CD4-positive, alpha-beta T cell treated with Interleukin-15 for 1 hour (primary cell): ENCODE measurements around the gene NTM.

ENCODE experiments used
- DNase-seq: peaks from one replicate; pipeline ENCODE4 v3.0.0-alpha.2; 2020

NTM gene

DNA sequence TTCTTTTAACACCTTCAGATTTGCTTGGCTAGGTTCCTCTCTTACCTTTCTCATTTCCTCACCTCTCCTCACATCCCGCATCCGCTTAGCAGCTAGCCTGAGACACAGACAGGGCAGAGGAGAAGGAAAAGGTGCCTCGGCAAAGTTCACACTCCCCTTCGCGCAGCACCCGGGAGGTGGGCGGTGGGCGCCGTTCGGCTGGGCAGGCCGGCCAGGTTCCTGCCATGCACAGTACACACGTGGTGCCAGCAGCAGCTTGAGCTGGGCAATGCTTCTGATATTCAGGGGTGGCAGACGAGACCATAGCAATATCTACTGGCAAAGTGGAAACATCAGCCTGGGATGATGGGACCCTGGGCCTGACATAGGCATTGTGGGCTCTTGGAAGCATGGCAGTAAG is 3.3 kb downstream of the NTM start:
- no peak for DNase-seq

DNA sequence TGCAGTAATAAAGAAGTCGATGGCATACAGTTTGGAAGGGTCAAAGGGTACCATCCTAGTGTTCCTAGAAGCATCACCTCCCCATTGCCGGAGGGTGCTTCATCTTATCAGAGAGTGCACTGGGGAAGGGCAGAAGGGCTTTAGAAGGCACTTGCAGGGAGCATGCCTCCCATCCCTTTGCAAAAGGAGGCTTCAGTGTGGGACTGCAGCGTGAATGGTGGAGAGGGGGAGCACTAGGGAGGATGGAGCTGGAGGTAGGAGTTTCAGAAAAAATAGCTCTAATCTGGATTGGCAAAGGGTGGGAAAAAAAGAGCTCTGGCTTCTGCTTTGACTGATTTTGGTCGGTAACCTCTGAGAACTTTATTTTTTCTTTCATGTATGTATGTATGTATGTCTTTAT is 5.0 kb downstream of the NTM start:
- DNase-seq, result no peak

DNA sequence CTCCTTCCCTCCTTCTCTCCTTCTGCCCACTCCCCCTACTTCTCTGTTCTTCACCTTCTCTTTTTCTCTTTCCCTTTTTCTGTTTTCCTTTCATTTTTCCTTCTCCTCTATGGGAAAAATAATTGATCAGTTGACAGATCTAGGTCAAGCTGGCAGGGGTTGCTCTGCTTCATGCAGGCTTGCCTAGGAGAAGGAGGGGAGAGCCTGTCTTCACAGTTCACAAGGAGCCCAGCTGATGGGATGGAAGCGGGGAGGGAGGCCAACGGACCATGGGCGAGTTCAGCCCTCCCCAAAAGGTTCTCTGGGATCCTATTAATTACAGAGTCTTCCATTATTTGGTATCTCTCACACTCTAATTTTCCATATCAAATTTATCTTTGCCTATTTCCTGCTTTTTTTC is 5.5 kb downstream of the NTM start:
- no peak for DNase-seq

DNA sequence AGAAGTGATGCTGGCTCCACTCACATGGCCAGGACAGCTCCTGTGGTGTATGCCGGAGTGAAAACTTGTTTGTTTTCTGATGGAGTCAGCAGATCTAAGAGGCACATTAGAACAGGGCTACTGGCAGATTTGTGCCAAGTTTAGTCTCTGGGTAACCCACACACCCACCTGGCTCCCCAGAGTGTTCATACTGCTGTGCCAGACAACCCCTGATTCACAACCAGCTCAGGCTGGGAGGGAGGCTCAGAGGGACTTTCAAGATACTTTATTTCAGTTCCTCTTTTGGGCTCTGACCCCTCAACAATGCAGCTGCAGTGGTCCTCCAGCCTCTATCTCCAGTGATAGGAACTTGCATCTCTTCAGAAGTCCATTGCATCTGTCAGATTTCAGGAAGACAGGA is 8.5 kb downstream of the NTM start:
- no peak for DNase-seq

DNA sequence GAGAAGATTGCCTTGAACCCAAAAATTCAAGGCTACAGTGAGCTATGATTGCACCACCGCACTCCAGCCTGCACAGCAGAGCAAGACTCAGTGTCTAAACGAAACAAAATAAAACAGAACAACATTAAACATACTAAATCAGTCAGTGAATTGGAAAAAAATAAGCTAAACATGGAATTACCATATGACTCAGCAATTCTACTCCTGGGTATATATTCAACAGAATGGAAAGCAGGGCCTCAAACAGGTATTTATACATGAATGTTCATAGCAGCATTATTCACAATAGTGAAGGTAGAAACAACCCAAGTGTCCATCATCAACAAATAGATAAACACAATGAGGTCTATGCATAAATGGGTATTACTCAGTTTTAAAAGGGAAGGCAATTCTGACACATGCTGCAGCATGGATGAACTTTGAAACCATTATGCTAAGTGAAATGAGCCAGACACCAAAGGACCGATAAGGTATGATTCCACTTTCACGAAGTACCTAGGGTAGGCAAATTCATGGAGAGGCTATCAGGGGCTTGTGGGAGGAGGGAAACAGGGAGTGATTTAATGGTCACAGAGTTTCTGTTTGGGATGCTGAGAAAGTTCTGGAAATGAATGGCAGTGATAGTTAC is 15.5 kb downstream of the NTM start:
- DNase-seq, result no peak

DNA sequence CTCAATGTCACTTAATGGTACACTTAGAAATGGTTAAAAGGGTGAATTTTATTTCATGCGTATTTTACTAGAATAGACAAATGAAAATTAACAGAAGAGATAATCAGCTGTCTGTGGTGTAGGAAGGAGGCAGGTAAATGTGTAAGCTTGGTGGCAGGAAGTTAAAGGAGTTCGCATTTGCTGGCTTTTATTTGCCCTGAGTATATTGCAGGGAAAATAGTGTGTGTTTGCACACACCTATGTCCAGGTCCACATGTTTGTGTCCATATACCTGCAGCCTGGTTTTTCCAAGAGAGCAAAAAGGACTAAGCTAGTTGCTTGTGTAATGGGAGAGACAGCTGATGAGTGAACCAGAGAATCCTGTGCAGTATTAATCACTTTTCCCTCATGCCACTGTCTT is 16.0 kb downstream of the NTM start:
- no peak for DNase-seq

DNA sequence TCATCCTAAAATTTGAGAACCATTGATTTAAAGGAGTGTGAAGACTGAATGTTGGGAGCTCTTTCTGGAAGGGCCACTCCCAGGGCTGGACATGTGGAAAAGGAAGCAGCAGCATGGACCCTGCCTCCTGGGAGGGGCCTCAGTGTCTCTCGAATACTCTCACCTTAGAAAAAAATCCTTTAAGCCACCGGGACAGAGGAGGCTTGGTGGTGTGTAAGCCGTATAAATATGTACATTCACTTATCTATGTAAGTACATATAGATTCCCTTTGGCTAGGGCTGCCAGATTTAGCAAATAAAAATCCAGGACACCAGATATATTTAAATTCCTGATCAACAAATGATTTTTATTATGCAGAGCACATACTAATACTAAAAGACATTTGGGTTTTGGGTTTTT is 17.6 kb downstream of the NTM start:
- no peak for DNase-seq

DNA sequence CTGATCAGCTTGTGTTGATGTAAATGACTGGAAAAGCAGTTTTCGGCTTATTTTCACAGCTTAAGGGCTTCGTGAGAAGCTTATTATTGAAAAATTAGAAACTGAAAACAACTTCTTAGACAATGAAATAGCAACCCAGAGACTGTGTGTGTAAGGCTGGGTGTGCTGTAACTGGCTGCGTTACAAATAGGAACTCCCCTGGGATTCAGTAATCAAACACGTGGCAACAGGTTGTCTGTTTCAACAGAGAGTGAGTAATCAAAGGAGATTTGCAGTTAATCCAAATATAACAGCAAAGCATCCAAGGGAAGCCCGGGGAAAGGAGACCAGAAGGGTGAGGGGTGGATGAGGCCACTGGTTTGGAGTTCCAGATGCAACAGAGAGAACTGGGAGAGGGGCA is 19.2 kb downstream of the NTM start:
- DNase-seq, result no peak

DNA sequence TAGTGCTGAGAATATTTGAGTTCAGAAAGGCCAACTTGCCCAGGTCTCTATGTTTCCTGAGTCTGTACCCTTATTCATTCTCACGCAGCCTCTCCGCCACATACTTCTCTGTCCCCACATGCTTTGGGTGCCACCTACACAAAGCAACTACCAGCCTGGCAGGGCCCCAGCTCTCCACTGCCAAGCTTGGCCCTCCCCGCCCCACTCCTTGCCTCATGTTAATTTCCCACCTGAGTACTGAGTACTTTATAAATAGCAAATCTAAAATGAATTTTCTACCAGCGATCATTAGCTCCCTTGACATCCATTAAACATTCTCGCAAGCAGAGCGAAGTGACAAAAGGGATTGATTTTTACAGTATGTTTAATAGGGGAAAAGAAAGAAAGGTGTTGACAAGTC is 20.8 kb downstream of the NTM start:
- DNase-seq, result no peak

DNA sequence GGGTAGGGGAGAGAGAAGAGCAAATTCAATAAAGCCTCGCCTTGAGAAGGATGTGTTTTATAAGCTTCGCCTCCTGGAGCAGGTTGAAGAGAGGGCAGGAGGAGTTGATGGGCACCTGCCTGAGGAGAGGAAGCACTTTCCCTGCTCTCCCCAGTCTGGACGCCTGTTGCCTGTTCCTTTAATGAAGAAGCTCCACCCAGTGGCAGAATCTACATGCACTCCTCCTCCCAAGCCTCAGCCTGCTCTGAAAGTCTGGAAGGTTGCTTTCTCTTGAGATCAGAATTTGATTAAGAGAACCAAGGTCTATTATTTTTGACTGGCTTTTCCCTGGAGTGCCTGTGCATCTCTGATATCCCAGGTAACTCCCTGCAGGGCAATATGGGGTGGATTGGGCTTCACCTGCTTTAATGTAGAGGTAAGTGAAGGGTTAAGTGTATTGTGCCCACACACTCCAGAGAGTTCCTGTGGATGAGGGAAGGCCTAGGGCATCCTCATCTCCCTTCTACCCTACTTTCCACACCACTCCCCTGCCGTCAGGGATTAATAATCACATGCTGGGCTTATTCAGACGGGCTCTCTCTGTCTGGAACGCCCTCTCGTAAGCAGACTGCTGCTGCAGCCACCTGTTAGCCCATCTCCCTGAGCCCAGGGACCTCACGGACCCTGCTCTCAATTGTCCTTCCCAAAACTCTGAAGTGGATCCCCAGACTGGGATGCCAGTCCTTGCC is 22.3 kb downstream of the NTM start:
- DNase-seq, result no peak

DNA sequence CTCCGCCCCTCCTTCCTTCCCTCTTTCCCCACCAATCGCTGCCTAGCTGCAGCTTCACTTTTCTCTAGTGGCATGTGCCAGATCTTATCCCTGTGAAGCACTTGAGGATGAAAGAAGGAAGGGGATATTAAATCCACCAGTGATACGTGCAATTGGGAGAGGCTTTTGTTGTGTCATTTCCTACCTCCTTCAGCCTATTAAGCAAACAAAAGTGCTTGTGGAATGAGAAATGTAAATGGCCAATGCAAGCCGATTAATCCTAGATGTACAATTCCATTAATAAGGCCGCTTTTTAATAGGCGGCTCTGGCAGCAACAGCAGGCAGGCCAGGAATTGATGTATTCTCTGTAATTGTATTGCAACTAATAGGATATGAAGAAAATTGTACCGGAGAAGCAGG is 23.3 kb downstream of the NTM start:
- no peak for DNase-seq

DNA sequence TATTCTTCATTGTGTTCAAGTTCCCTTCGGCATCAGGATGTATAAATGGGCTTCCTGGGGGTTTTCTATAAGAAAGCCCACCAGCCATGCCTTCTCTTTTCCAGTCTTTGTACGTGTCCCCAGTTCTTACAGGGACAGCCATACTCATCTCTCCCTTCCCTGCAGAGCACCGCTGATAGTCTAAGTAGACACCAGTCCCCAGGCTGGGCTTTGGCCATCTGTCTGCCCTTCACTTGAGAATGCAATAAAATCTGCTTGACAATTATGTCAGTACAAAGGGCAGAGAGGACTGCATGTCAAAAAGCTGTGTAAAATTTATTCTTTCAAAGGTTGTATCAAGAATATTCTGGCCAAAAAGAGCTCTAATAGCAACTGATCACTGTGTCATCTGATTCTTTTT is 27.3 kb downstream of the NTM start:
- no peak for DNase-seq

DNA sequence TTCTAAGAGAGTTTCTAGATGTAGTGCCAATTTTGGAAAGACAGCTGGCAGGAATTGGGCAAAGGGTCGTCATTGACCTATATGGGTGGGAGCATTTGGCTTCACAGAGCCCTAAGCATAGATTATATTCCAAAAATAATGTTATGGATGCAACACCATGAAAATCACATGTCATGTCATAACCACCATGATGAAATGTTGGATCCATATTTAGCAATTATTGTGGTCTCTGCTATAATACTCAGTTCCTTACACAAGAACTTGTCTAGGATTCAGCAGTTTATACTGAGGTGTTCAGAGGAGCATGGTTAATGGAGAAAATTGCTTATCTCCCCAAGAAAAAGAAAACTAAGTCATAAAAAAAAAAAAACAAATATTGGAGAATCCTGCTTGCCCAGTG is 31.6 kb downstream of the NTM start:
- DNase-seq, result no peak

DNA sequence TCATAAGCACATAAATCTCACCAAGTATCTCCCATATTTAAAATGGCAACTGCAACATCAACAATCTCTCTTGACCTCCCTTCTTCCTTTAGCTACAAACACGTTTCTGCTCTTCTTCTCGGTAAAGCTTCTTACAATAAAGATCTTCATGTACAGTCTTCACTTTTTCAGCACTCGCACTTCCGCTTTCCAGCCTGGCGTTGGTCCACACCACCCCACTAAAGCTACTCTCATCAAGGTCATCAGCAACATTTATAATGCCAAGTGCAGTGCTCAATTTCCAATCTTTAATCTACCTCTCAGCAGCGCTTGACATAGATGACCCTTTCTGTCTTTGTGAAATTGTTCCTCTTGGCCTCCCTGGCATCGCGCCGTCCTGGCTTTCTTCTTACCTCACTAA is 33.6 kb downstream of the NTM start:
- DNase-seq, result no peak

DNA sequence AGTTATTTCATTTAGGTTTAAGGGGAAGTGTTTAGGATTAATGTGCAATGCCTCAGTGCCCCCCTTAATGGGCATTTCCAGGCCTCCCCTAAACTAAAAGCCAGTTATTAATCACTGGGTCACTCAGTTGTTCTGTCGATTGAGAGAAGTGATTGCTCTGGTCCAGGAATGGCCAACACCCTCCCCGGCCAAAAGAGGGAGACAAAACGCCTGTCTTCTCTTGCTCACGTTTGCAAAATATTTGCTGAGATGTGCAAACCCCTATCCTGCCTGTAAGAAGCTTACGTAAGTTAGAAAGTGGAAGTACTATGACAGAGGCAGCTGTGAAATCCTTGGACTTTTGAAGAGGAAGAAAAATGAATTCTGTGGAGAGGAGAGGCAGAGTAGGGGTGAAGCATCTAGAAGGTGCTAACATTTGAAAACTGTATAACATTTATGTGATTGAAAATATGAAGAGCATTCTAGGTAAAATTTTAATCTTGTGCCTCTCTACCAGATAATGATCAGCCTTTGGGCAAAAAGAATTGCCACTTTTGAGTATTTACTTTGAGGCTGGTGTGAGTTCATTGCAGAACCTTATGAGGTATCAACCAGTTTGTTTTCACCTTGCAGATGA is 37.7 kb downstream of the NTM start:
- peak; percentile 23 for DNase-seq

DNA sequence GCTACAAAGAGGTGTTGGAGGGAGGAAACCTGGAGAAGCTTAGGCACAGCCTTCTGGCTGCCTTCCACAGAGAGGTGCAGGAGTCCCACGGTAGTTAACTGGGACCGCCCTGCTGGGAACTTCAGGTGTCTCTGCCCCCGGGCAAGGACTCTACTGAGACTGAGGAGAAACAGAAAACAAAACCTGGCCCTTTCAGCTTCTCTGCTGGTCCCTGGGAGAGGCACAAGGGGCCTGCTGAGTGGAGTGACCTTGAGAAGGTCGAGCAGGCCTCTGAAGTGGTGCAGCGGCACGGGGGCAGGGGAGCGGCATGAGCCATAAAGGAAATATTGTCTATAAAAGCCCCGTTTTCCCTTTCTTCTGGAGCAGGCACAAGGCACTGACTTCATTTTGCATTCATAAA is 38.9 kb downstream of the NTM start:
- DNase-seq, result no peak

DNA sequence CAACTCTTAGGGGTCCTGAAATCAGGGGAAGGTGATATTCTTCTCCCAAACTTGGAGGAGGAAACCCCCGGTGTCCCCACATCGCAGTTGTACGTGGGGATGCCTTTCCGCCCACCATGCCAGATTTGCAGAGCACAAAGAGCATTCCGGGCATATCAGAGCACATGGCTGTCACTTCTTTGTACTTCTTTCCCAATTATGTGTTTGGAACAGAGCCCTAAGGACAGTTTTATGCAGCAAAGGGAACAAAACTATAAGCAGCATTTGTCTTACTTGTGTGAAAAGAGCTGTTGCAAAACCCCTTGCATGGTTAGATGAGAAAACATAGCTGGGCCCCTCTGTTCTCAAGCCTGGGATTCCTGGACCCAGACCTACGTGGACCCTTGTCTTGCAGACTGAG is 41.2 kb downstream of the NTM start:
- no peak for DNase-seq

DNA sequence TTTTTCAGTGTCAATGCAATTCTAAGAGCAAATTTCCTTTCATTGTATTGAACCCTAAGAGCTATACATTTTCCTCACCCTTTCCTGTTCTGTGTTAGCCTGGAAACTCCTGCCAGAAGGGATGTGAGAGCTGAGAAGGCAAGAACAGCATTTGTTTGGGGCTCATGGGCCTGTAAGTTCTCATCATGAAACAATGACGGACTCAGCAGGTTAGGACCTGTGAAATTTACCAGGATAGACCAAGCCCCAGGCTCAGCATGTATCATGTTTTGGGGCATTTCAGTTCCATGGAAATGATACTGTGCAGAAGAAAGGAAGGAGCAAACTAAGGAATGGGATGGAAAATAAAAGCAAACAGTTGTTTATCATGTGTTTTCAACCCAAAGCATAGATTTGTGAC is 41.6 kb downstream of the NTM start:
- no peak for DNase-seq

DNA sequence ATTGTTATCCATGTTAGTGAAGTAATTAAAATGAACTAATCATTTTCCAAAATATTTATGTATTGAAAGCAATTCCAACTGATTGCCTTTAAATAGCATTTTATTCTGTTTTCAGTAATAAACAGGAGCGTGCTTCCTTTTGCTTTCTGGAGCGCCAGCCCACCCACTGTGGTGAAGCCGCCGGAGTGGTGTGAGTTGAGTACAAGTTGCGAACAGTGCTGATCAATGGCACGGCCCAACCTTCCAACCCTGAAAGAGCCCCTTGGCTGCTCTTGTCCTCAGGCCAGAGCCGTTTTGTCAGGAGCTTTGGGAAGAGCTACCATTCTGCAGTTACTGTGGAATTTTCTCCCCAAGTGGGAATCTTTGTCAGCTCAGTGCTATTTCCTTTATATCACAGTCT is 42.8 kb downstream of the NTM start:
- no peak for DNase-seq

DNA sequence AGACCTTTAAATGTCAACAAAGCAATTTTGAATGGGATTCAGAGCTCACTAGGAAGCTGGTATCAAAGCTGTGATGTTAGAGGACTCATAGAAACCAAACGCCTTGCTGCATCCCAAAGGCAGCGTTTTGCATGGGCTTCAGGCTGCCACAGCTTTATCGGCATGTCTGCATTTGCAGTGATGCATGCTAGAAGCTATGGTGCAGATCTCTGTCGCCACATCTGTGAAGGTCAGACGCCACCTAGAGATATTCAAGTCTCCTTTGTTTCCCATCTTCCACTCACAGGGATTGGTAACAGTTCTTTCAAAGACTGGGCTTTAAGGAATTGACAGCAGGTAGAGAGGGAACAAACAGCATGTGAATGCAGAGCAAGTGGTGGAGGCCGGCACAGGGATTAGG is 47.8 kb downstream of the NTM start:
- DNase-seq, result no peak

DNA sequence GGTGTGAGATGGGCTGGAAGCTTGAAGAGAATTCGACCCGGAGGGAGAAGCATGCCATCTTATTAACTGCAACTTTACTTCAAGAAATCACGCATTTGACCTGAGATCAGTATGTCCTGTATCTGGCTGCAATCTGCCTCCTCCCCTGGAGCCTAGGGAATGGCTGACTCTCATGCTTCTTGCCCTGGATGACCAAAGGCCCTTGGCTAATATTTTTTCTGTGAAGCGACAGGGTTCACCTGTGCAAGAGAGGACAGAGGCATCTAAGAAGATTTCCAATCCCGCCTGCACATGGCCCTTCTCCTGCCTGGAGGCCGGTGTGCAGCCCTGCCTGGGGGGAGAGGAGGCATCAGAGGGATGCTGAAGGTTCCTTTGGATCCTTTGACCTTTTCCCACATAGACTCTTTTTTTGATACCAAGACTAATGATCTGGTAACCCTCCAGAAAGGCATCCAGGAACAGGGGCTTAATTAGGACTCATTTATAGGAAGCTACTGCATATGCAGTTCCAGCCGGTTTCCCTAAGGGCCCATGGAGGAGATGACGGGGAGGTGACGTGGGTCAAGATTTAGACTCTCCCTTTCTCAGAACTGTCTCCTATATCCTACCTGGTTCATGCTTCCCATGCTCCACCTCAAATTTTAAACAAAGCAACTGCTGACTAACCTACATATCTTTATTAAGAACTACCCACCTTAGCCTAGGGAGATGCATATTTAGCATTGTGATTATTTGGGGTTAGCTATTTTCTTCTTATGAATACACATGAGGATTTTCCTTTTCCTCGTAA is 50.8 kb downstream of the NTM start:
- no peak for DNase-seq

DNA sequence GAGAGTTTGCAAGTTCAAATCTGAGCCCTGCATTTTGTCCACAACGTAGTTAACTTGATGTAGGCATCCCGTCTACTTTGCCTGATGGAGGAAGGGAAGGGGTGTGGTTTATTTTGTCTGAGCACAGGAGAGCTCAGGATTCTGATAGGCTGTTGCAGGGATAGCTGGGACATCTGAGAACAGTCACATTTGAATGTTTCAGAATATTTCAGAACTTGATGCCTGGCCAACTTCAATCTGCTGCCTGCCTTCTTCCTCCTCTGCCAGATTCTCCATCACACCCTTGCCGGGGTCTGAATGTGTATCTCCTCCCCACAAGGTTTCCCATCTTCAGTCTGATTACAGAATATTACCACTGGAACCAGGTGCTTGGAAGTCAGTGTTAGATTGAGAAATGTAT is 51.6 kb downstream of the NTM start:
- no peak for DNase-seq

DNA sequence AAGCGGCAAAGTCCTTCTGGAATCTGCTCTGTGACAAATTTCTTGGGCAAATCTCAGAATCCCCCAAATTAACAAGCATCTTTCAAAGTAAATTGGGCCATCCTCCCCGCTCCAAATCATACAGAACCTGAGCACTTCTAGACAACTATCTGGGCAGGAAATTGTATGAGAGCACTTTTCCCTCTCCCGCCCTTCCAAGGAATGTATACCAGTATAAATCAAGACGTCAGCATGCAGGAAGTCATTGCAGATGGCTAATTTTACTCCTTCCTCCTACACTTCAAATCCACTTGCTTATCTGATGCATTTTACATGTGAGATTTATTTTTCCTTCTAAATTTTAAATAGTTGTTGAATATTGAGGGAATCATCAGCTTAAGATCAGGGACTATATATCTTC is 52.1 kb downstream of the NTM start:
- no peak for DNase-seq

DNA sequence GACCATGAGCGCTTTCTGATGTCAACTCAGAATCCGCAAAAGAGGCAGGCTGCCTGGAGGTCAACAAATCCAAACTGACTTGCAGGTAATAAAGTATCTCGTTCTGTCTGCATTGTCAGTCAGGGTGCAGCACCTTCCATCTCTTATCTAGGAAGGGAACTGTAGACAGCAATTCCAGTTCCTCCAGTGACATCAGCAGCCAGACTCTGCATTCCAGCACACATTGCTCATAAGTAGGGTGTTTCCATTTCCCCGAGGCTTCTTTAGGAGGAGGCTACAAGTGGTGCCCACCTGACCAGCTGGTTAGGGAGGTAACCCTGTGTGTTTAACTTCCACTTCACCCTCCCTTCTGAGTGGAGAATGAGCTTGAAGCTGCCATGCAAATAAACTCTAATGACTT is 53.3 kb downstream of the NTM start:
- DNase-seq, result no peak
